ENCODE results near the gene SKAP2. TPM values are rescaled to one million over a fixed set of nuclear protein-coding genes. Genes with fewer than 3 reads are reported as not detected.

Gene SKAP2
- polyA plus RNA-seq, 1 of the 3 experiments (the other 2 are of a cell fraction) = 0.69 TPM

DNA sequence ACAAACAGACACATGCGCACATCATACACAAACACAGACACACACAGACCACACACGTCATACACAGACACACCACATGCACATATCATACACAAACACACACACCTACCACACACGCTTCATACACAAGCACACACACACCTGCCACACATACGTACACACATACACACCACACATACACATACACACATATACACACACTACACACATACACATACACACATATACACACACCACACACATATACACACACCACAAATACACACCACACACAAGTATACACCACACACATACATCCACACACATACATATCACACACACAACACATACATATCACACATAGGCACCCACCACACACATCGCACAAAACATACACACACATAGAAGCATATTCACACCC lies 224.7 kb downstream of the SKAP2 start:
- H3K27me3 ChIP-seq (ENCODE audit: insufficient read depth) = no peaks in the 10 kb centered on the region
- no peak for DNase-seq
- H3K4me3 ChIP-seq (ENCODE audit: low read depth in 2 of 2, low read length in 1 of 2) = no peak overlapping the region
- H3F3A ChIP-seq (replicated peaks; ENCODE audit: insufficient read depth) = no peaks in the 10 kb centered on the region
- H3K36me3 ChIP-seq (replicated peaks in 1 of 2; ENCODE audit: control insufficient read depth in 1 of 2, insufficient read depth in 2 of 2, low read length in 1 of 2) = no peaks in the 10 kb centered on the region
- 72% methylated on average over 5 of the region's 5 CpGs for WGBS (ENCODE audit: low lambda C conversion rate)
- CTCF ChIA-PET = no interaction called here
- no peaks in the 10 kb centered on the region for H3K4me1 ChIP-seq (ENCODE audit: control insufficient read depth in 1 of 2, insufficient read depth in 2 of 2, low read depth in 1 of 2, low read length in 1 of 2)
- H2AFZ ChIP-seq (ENCODE audit: low read depth) = no peak overlapping the region
- no peaks in the 10 kb centered on the region for H3K9me3 ChIP-seq
- POLR2A ChIA-PET = no interaction called here
- no peaks in the 10 kb centered on the region for H4K20me1 ChIP-seq (ENCODE audit: insufficient read depth)
- TF ChIP-seq TCF12 (IDR thresholded peaks at IDR 0.05) = no peak
- TF ChIP-seq CHD2 (IDR thresholded peaks at IDR 0.05; ENCODE audit: low read length, partially characterized antibody) = no peak
- TF ChIP-seq, protein P1, sequence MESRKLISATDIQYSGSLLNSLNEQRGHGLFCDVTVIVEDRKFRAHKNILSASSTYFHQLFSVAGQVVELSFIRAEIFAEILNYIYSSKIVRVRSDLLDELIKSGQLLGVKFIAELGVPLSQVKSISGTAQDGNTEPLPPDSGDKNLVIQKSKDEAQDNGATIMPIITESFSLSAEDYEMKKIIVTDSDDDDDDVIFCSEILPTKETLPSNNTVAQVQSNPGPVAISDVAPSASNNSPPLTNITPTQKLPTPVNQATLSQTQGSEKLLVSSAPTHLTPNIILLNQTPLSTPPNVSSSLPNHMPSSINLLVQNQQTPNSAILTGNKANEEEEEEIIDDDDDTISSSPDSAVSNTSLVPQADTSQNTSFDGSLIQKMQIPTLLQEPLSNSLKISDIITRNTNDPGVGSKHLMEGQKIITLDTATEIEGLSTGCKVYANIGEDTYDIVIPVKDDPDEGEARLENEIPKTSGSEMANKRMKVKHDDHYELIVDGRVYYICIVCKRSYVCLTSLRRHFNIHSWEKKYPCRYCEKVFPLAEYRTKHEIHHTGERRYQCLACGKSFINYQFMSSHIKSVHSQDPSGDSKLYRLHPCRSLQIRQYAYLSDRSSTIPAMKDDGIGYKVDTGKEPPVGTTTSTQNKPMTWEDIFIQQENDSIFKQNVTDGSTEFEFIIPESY (IDR thresholded peaks at IDR 0.05; ENCODE audit: borderline replicate concordance, low read depth) = no peak
- TF ChIP-seq, protein P2, sequence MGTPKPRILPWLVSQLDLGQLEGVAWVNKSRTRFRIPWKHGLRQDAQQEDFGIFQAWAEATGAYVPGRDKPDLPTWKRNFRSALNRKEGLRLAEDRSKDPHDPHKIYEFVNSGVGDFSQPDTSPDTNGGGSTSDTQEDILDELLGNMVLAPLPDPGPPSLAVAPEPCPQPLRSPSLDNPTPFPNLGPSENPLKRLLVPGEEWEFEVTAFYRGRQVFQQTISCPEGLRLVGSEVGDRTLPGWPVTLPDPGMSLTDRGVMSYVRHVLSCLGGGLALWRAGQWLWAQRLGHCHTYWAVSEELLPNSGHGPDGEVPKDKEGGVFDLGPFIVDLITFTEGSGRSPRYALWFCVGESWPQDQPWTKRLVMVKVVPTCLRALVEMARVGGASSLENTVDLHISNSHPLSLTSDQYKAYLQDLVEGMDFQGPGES (IDR thresholded peaks at IDR 0.05; ENCODE audit: low read depth, low read length) = no peak
- no peak for TF ChIP-seq EP300 (IDR thresholded peaks at IDR 0.05; ENCODE audit: borderline replicate concordance in 1 of 2, low read depth in 1 of 2, low read length in 1 of 2)
- TF ChIP-seq, protein P3, sequence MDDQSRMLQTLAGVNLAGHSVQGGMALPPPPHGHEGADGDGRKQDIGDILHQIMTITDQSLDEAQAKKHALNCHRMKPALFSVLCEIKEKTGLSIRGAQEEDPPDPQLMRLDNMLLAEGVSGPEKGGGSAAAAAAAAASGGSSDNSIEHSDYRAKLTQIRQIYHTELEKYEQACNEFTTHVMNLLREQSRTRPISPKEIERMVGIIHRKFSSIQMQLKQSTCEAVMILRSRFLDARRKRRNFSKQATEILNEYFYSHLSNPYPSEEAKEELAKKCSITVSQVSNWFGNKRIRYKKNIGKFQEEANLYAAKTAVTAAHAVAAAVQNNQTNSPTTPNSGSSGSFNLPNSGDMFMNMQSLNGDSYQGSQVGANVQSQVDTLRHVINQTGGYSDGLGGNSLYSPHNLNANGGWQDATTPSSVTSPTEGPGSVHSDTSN (IDR thresholded peaks at IDR 0.05) = no peak
- TF ChIP-seq GATA2 (CRISPR knock-in tag; IDR thresholded peaks at IDR 0.05) = no peak
- TF ChIP-seq TEAD4 (IDR thresholded peaks at IDR 0.05; ENCODE audit: borderline replicate concordance, insufficient read depth) = no peak
- TF ChIP-seq NRF1 (IDR thresholded peaks at IDR 0.05; ENCODE audit: low read depth, low read length) = no peak
- no peaks in the 10 kb centered on the region for H3K79me2 ChIP-seq (ENCODE audit: insufficient read depth)
- H3K27ac ChIP-seq (ENCODE audit: low read depth in 2 of 2, low read length in 1 of 2) = no peak overlapping the region
- no peak overlapping the region for H3K4me2 ChIP-seq
- H3K9ac ChIP-seq = no peak overlapping the region
- no peaks in the 10 kb centered on the region for H3K9me2 ChIP-seq

DNA sequence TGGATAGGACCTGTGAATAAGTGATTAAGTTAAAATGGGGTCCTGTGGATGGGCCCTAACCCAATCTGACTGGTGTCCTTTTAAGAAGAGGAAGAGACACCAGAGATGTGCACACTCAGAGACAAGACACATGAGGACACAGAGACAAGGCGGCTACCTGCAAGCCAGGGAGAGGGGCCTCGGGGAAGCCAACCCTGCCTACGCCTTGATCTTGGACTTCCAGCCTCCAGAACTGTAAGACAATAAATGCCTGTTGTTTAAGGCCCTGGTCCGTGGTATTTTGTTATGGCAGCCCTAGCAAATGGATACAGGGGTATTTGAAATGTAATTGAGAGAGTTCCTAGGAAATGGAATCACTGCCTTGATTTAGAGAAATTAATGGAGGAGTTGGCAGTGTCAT lies 225.3 kb downstream of the SKAP2 start:
- no peaks in the 10 kb centered on the region for H3K79me2 ChIP-seq (ENCODE audit: insufficient read depth)
- H3K36me3 ChIP-seq (replicated peaks in 1 of 2; ENCODE audit: control insufficient read depth in 1 of 2, insufficient read depth in 2 of 2, low read length in 1 of 2) = no peaks in the 10 kb centered on the region
- no peak overlapping the region for H2AFZ ChIP-seq (ENCODE audit: low read depth)
- H3K9me3 ChIP-seq = no peaks in the 10 kb centered on the region
- H4K20me1 ChIP-seq (ENCODE audit: insufficient read depth) = no peaks in the 10 kb centered on the region
- DNase-seq = no peak
- no peak overlapping the region for H3K4me3 ChIP-seq (ENCODE audit: low read depth in 2 of 2, low read length in 1 of 2)
- H3F3A ChIP-seq (replicated peaks; ENCODE audit: insufficient read depth) = no peaks in the 10 kb centered on the region
- no peak overlapping the region for H3K27ac ChIP-seq (ENCODE audit: low read depth in 2 of 2, low read length in 1 of 2)
- ChIA-PET CTCF (no interaction called here), POLR2A (no interaction called here)
- no peak overlapping the region for H3K4me2 ChIP-seq
- no peaks in the 10 kb centered on the region for H3K9me2 ChIP-seq
- no peaks in the 10 kb centered on the region for H3K27me3 ChIP-seq (ENCODE audit: insufficient read depth)
- no peaks in the 10 kb centered on the region for H3K4me1 ChIP-seq (ENCODE audit: control insufficient read depth in 1 of 2, insufficient read depth in 2 of 2, low read depth in 1 of 2, low read length in 1 of 2)
- no peak overlapping the region for H3K9ac ChIP-seq
- WGBS (ENCODE audit: low lambda C conversion rate) = 62% methylated on average over 4 of the region's 4 CpGs
- TF ChIP-seq GABPA (IDR thresholded peaks at IDR 0.05; ENCODE audit: low read depth) (no peak), RCOR1 (IDR thresholded peaks at IDR 0.05; ENCODE audit: low read length) (no peak), RFX5 (IDR thresholded peaks at IDR 0.05; ENCODE audit: low read length) (no peak), RAD21 (IDR thresholded peaks at IDR 0.05; ENCODE audit: low read length) (no peak), TCF12 (IDR thresholded peaks at IDR 0.05) (no peak), SMC3 (IDR thresholded peaks at IDR 0.05; ENCODE audit: low read depth, low read length) (no peak), CHD2 (IDR thresholded peaks at IDR 0.05; ENCODE audit: low read length, partially characterized antibody) (no peak), TAF1 (IDR thresholded peaks at IDR 0.05; ENCODE audit: borderline replicate concordance, low read depth, low read length) (no peak), GATA2 (CRISPR knock-in tag; IDR thresholded peaks at IDR 0.05) (no peak), MEF2A (IDR thresholded peaks at IDR 0.05; ENCODE audit: borderline replicate concordance, low read depth) (no peak), POLR2AphosphoS5 (IDR thresholded peaks at IDR 0.05; ENCODE audit: low read depth, low read length) (no peak)
- TF ChIP-seq, protein P4, sequence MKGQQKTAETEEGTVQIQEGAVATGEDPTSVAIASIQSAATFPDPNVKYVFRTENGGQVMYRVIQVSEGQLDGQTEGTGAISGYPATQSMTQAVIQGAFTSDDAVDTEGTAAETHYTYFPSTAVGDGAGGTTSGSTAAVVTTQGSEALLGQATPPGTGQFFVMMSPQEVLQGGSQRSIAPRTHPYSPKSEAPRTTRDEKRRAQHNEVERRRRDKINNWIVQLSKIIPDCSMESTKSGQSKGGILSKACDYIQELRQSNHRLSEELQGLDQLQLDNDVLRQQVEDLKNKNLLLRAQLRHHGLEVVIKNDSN (IDR thresholded peaks at IDR 0.05; ENCODE audit: borderline replicate concordance, low read depth) = no peak
- TF ChIP-seq, protein P5, sequence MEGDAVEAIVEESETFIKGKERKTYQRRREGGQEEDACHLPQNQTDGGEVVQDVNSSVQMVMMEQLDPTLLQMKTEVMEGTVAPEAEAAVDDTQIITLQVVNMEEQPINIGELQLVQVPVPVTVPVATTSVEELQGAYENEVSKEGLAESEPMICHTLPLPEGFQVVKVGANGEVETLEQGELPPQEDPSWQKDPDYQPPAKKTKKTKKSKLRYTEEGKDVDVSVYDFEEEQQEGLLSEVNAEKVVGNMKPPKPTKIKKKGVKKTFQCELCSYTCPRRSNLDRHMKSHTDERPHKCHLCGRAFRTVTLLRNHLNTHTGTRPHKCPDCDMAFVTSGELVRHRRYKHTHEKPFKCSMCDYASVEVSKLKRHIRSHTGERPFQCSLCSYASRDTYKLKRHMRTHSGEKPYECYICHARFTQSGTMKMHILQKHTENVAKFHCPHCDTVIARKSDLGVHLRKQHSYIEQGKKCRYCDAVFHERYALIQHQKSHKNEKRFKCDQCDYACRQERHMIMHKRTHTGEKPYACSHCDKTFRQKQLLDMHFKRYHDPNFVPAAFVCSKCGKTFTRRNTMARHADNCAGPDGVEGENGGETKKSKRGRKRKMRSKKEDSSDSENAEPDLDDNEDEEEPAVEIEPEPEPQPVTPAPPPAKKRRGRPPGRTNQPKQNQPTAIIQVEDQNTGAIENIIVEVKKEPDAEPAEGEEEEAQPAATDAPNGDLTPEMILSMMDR (IDR thresholded peaks at IDR 0.05) = no peak
